ENCODE measurements around the gene SLC13A2. TPM values are rescaled to one million over a fixed set of nuclear protein-coding genes. Genes with fewer than 3 reads are reported as not detected.

Gene SLC13A2
- total and polyA plus RNA-seq, 2 experiments from 2014 or later, result not detected

- H3K27me3 Mint-ChIP-seq (ENCODE audit: insufficient read depth, low read depth, poor library complexity), result peaks cover 13% of the 10 kb centered on the region
- no peaks in the 10 kb centered on the region for H3K36me3 ChIP-seq (ENCODE audit: insufficient read depth)
- no peak overlapping the region for H3K27ac Mint-ChIP-seq
- H3K4me2 ChIP-seq, result no peak overlapping the region
- H3K4me3 Mint-ChIP-seq, result no peak overlapping the region
- H3K27me3 ChIP-seq (ENCODE audit: insufficient read depth), result no peaks in the 10 kb centered on the region
- H3K4me1 ChIP-seq (ENCODE audit: insufficient read depth), result no peaks in the 10 kb centered on the region
- no peak overlapping the region for H3K27ac ChIP-seq (ENCODE audit: low read depth)
- DNase-seq (ENCODE audit: low spot score) (no peak), ATAC-seq (no peak)
- no peaks in the 10 kb centered on the region for H3K79me2 ChIP-seq (replicated peaks; ENCODE audit: insufficient read depth)
- TF ChIP-seq JUNB (IDR thresholded peaks at IDR 0.05; ENCODE audit: unreplicated experiment) (no peak), ZNF331 (CRISPR knock-in tag; IDR thresholded peaks at IDR 0.05; ENCODE audit: low read depth) (no peak), REST (IDR thresholded peaks at IDR 0.05; ENCODE audit: unreplicated experiment) (no peak), CTCF (conservative IDR thresholded peaks at IDR 0.05; ENCODE audit: low read depth in 2 of 2) (no peak), CREB1 (CRISPR knock-in tag; IDR thresholded peaks at IDR 0.05; ENCODE audit: low read depth) (no peak), STAT1 (IDR thresholded peaks at IDR 0.05; ENCODE audit: unreplicated experiment) (no peak), POLR2AphosphoS5 (IDR thresholded peaks at IDR 0.05; ENCODE audit: low read depth) (no peak), EZH2 (IDR thresholded peaks at IDR 0.05; ENCODE audit: low read depth, unreplicated experiment) (no peak), EZH2phosphoT487 (IDR thresholded peaks at IDR 0.05; ENCODE audit: unreplicated experiment) (no peak), NANOG (IDR thresholded peaks at IDR 0.05; ENCODE audit: borderline replicate concordance) (no peak), ZNF114 (CRISPR knock-in tag; IDR thresholded peaks at IDR 0.05) (no peak)
- TF ChIP-seq, protein P1, sequence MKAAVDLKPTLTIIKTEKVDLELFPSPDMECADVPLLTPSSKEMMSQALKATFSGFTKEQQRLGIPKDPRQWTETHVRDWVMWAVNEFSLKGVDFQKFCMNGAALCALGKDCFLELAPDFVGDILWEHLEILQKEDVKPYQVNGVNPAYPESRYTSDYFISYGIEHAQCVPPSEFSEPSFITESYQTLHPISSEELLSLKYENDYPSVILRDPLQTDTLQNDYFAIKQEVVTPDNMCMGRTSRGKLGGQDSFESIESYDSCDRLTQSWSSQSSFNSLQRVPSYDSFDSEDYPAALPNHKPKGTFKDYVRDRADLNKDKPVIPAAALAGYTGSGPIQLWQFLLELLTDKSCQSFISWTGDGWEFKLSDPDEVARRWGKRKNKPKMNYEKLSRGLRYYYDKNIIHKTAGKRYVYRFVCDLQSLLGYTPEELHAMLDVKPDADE (IDR thresholded peaks at IDR 0.05), result no peak
- TF ChIP-seq, protein P2, sequence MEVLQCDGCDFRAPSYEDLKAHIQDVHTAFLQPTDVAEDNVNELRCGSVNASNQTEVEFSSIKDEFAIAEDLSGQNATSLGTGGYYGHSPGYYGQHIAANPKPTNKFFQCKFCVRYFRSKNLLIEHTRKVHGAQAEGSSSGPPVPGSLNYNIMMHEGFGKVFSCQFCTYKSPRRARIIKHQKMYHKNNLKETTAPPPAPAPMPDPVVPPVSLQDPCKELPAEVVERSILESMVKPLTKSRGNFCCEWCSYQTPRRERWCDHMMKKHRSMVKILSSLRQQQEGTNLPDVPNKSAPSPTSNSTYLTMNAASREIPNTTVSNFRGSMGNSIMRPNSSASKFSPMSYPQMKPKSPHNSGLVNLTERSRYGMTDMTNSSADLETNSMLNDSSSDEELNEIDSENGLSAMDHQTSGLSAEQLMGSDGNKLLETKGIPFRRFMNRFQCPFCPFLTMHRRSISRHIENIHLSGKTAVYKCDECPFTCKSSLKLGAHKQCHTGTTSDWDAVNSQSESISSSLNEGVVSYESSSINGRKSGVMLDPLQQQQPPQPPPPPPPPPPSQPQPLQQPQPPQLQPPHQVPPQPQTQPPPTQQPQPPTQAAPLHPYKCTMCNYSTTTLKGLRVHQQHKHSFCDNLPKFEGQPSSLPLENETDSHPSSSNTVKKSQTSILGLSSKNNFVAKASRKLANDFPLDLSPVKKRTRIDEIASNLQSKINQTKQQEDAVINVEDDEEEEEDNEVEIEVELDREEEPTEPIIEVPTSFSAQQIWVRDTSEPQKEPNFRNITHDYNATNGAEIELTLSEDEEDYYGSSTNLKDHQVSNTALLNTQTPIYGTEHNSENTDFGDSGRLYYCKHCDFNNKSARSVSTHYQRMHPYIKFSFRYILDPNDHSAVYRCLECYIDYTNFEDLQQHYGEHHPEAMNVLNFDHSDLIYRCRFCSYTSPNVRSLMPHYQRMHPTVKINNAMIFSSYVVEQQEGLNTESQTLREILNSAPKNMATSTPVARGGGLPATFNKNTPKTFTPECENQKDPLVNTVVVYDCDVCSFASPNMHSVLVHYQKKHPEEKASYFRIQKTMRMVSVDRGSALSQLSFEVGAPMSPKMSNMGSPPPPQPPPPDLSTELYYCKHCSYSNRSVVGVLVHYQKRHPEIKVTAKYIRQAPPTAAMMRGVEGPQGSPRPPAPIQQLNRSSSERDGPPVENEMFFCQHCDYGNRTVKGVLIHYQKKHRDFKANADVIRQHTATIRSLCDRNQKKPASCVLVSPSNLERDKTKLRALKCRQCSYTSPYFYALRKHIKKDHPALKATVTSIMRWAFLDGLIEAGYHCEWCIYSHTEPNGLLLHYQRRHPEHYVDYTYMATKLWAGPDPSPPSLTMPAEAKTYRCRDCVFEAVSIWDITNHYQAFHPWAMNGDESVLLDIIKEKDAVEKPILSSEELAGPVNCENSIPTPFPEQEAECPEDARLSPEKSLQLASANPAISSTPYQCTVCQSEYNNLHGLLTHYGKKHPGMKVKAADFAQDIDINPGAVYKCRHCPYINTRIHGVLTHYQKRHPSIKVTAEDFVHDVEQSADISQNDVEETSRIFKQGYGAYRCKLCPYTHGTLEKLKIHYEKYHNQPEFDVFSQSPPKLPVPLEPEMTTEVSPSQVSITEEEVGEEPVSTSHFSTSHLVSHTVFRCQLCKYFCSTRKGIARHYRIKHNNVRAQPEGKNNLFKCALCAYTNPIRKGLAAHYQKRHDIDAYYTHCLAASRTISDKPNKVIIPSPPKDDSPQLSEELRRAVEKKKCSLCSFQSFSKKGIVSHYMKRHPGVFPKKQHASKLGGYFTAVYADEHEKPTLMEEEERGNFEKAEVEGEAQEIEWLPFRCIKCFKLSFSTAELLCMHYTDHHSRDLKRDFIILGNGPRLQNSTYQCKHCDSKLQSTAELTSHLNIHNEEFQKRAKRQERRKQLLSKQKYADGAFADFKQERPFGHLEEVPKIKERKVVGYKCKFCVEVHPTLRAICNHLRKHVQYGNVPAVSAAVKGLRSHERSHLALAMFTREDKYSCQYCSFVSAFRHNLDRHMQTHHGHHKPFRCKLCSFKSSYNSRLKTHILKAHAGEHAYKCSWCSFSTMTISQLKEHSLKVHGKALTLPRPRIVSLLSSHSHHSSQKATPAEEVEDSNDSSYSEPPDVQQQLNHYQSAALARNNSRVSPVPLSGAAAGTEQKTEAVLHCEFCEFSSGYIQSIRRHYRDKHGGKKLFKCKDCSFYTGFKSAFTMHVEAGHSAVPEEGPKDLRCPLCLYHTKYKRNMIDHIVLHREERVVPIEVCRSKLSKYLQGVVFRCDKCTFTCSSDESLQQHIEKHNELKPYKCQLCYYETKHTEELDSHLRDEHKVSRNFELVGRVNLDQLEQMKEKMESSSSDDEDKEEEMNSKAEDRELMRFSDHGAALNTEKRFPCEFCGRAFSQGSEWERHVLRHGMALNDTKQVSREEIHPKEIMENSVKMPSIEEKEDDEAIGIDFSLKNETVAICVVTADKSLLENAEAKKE (CRISPR knock-in tag; IDR thresholded peaks at IDR 0.05), result no peak
- 0 out of 2 replicates have a peak overlapping the region, but pooled peaks have one; percentile 56 for H2AFZ ChIP-seq
- no peaks in the 10 kb centered on the region; the same call in 1 of the 2 replicates for H3K9me2 ChIP-seq (ENCODE audit: insufficient read depth)
- no peaks in the 10 kb centered on the region for H3K36me3 Mint-ChIP-seq (ENCODE audit: low read depth)
- H3K4me3 ChIP-seq, result no peak overlapping the region
- peaks cover 6% of the 10 kb centered on the region for H3K4me1 Mint-ChIP-seq
- no peaks in the 10 kb centered on the region for H4K20me1 ChIP-seq (replicated peaks; ENCODE audit: insufficient read depth)
- H3F3A ChIP-seq (replicated peaks; ENCODE audit: low read depth), result no peaks in the 10 kb centered on the region
- H3K9me3 Mint-ChIP-seq, result no peaks in the 10 kb centered on the region
Observed at GRCh38 chr17:28466521-28467048, 6.9 kb upstream of the SLC13A2 start.

All from GM23338 (cell line).